NCI-H128 (cell line): Measurements from ENCODE around the gene MDGA2.

Experiments
- DNase-seq: peaks from one replicate; lab custom pipeline; 2025; ENCODE audit not compliant: unreplicated experiment; lab: John Stamatoyannopoulos, UW

Gene MDGA2

DNA sequence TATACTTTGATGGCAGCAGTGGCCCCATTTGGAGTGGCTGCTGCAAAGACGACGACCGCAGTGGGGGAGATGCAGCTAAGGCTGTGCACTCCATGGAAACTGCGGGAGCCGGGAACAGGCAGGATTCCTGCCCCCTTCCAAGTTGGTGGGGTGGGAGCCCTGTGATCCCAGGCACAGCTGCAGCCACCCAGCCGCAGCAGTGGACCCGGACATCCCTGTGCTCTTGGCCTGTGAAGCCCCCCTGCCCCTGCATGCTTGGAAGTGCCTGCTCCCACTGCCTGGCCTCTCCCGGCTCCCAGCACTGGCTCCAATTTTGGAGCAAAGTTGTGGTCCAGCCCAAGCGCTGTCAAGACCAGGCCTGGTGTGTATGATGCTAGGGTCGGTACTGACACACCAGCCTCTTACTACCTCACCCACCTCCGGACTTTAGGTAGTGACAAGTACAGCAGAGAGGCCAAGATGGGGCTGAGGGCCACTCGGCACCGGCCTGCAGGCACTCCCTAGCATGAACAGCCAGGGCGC, 521.1 kb downstream of the MDGA2 start:
- DNase-seq = no peak

DNA sequence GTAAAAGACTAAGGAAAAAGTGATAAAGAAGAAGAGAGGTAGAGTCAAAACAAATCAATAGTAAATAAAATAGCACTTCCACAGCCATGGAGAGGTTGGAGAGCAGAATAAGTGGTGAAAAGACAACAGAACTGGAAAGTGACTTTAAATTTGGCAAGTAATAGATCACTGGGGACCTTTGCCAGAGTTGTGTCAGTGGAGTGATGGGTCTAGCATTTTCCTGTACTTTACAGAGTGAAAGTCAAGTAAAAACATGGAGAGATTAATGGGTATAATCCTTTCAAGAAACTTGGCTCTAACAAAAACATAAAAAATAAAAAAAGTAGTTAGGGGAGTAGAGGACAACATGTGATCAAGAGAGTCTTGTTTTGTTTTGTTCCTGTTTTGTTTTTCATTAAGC, 521.7 kb downstream of the MDGA2 start:
- no peak for DNase-seq

DNA sequence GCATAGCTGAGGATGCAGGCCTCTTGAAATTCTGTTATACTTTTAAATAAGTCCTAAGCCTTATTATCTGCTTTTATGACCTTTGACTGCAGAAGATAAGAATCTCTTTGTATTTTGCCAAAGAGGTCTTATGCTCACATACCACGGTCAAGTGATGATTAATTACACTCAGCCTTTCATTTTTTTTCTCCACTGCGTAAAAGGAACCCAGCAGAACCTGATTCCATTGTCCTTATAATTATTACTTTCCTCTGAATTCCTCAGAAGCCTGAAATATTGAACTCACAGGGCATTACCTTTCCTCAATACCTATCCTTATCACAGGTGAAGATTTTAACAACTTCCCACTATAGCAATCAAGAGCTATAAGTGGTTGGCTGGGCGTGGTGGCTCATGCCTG, 525.1 kb downstream of the MDGA2 start:
- no peak for DNase-seq

DNA sequence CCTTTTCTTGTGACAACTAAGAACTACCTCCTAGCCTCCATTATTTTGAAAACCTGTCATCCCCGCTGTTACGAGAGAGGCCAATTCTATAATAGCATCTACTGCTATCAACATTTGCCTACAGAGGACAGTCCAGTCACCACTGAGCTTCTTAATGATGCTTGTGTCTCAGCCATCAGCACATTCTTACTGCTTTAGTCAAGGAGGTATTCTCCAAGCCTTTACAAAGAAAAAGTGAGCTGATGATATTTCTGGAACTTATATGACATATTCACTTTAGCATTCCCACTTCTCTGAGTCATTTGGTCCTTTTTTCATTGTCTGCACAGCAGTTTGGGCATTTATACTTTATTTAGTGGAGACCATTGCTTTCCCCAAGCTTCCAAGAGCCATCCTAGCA, 526.1 kb downstream of the MDGA2 start:
- no peak for DNase-seq

DNA sequence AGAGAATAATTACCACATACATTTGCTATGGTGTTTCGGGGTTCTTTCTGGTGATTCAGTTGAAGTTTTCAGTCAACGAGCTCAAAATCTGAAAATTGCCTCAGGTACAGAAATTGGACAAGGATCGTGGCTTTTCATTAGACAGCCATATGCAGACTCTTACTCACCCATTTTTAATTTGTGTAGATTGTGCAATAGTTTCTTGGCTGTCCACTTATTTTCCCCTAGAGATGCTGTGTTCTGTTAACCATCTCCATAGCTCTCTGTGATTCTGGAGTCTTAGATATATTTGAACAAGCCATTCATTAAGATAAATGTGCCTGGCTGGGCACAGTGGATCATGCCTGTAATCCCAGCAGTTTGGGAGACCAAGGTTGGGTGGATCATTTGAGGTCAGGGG, 526.7 kb downstream of the MDGA2 start:
- DNase-seq = no peak

DNA sequence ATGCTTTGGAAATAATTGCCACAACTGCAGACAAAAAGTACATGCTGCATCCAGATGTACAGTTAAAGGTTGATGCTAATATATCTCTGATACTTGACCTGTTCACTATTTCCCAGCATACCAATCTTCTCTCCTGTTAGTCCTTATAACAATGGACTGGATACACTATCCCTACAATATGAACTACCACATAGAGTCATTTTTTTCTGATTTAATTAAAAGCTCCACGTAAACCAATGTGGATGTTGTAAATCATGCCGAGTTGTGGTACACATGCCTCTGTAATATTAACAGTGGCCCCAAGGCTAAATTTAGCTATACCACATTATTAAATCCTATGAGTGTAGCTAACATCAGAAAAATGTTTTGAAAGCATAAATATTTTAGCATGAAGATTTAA, 554.8 kb downstream of the MDGA2 start:
- DNase-seq = no peak

DNA sequence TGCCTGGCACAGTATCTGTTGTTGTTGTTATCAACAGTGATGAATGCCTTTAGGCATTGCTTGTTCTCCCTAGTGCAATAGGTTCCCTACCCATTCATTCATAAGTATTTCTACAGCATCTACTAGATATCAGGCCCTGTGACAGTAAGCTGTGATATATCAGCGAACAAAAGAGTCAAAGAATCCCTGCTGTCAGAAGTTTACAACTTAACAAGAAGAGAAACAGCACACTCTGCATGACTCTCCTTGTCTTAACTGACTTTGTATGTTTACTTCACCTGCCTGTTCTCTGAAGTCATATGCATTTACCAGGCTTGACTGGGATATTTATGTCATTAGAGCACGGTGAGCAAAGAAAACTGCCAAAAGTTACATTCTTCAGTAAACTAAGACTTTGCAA, 571.6 kb downstream of the MDGA2 start:
- DNase-seq = no peak

DNA sequence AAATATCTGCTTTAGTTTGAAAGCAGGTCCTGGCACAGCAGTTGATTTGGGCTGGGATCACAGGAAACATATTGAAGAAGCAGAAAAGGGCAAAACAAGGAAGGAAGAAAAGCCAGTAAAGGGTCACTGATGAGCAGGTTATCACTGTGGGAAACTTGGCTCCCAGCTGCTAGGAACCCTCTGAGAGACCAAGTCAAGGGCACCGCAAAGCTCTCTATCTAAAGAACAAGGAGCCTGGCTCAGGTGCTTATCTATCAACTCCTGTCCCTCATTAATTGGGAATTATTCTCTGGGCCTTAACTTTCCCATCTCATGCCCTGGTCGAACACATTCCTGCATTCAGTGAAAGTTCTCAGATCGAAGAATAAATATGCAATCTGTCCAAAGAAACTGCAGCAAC, 572.9 kb downstream of the MDGA2 start:
- DNase-seq = no peak

DNA sequence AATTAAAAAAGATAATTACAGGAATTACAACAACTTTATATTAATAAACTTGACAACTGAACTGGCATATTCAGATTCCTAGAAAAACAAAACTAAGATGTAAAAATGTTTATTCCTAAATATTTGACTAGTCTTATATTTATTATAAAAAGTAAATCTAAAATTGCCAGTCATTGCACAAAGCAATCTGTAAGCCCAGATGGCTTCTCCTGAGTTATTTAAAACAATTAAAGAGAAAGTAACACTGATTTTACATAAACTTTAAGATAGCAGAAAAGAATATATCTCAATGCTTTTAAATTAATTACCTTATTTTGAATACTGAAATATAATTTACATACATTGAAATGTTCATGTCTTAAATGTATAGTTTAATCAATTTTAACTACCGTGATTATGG, 589.7 kb downstream of the MDGA2 start:
- no peak for DNase-seq

DNA sequence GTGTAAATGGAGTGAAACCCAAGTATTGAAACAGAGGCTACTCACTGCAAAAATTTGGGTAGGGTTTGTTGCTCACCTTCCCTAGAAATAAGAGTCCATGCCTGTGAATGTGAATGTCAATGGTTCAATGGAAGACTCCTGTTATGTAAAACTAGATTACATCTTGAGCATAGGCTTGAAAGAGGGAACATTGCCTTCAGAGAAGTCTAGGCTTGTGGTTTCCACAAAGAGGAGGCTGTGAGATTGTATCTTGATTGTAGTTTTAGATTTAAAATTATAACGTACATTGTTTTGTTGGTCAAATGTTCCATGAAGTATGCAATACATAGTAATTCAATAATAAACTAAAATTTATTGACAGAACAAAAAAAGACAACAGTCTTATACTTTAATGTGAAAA, 610.1 kb downstream of the MDGA2 start:
- DNase-seq = no peak

DNA sequence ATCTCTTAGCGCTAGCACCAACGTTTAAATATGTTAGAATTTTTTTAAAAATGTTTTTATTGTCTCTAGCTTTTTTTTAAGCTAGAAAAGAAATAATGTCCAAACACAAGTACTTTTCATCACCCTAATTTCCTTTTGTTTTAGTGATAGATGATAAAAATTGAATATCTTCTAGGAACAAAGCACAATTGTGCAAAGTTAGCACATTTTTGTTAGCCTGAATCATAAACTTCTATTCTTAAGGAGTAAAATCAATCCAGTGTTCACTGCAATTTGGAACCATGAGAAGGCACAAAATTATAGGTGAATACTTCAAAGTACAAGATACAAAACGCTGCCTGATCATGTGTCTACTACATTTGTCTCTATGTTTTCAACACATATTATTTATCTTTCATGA, 615.4 kb downstream of the MDGA2 start:
- DNase-seq = no peak

DNA sequence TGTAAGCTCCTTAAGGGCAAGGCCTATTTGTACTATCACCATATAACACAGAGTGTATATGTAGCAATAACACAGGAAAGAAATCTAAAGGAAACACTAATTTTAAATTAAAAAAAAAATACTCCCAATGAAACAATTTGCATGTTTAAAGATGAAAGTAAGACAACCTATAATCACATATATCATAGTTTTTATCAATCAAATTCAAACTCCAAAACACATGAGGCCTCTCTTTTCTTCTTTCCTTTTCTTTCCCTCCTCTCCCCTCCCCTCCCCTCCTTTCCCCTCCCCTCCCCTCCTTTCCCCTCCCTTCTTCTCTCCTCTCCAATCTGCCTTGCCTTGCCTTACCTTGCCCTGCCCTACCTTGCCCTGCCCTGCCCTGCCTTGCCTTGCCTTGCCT, 618.0 kb downstream of the MDGA2 start:
- no peak for DNase-seq

DNA sequence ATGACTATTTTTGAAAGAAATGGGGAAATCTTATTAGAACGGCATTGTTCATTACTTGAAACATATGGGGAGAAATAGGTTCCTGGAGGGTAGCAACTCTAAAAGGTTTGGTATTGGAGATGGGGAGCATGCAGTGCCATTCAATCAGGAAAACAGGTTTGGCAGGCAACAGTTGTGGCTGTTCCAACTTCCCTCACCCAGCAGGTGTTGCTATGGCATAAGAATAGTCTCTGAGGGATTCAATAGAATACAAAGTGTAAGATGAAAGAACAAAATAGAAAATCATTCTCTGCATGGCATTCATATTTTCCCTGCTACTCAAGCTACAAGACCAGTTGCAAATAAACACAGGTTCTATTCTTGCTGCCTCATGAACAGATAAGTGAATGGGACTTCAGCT, 630.6 kb downstream of the MDGA2 start:
- no peak for DNase-seq

DNA sequence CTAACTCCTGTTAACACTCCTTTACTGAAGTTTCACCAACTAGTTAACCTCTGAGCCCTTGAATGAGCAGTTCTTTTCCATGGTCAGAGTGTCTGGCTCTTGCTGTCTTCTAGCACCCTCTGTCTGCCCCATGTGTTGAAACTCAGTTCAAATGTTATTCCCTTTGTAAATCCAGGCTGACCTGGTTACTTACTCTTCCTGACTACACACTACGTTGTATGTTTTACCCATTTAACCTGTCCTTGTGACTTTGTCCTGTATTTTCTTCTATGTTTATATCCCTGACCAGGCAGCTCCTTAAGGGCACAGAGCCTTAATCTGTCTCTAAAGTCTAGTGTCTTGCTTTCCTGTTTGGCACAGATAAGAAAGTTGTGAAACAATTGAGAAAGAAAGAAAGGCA, 634.9 kb downstream of the MDGA2 start:
- no peak for DNase-seq

DNA sequence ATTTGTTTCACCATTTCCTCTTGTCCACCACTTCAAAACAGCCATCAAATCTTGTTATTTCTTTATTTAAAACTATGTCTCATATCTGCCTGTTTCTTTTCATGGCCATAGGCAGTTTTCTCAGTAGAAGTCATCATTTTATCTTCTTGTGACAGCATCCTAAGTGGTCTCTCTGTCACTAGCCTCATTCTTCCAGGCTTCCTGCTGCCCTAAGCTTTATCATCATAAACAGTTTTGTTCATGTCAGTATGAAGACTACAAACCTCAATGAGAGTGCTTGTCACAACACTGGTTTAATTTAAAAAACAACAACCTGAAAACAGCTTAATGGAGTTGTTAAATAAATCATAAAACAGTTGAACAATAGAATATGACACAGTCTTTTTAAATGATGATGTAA, 636.1 kb downstream of the MDGA2 start:
- DNase-seq = no peak

DNA sequence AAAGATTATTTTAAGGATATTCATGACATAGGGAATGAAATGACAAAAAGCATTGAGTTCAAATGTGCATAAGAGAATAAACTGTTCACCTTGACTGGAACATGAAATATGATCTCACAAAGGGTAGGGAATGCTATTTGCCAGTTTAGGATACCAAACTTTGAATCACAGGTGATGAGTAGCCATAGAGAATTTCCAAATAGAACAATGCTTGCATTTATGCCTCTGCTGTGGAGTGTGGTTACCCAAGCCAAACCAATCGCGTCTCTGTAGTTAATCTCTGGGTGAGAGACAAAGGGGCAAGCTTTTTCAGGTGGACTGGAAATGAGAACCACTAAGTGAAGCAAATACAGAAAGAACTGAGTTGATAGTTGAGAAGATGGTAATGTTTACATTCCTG, 652.7 kb downstream of the MDGA2 start:
- no peak for DNase-seq

DNA sequence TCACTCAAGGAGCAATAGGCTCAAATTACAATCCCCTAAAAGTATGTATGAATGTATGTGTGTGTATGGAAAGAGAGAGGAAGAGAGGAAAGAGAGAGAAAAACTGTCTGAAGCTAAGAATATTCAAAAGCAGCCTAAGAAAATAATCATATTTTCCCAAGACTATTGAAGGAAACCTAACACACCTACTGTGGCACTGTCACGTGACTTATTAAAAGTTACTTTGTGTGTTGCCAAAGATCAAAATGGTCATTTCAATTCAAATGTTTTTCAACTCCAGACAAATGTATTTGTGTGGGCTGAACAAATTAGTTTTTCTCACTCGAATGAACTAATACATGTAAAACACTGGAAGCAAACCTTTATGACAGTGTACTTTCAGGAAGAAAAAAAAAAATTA, 654.9 kb downstream of the MDGA2 start:
- DNase-seq = no peak

DNA sequence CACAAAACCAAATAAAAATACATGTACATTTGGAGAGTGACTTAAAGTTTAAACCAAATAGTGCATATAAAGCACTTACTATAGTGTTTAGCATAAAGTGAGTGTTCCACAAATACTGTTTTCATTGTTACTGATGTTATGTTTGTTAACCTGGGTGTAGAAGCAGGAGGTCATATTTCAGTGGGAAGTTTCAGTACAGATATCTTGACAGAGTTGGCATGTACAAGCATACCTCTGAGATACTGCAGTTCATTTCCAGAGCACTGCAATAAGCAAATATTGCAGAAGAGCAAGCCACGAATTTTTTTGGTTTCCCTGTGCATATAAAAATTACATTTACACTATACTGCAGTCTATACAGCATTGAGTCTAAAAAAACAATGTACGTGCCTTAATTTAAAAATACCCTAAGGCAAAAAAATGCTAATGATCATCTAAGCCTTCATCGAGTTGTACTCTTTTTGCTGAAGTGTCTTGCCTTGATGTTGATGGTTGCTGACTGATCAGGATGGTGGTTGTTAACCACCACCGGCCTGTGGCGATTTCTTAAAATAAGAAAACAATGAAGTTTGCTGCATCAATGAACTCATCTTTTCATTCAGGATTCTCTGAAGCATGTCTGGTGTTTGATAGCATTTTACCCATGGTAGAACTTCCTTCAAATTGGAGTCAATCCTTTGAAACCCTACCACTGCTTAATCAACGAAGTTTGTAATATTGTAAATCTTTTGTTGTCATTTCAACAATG, 662.7 kb downstream of the MDGA2 start:
- no peak for DNase-seq

DNA sequence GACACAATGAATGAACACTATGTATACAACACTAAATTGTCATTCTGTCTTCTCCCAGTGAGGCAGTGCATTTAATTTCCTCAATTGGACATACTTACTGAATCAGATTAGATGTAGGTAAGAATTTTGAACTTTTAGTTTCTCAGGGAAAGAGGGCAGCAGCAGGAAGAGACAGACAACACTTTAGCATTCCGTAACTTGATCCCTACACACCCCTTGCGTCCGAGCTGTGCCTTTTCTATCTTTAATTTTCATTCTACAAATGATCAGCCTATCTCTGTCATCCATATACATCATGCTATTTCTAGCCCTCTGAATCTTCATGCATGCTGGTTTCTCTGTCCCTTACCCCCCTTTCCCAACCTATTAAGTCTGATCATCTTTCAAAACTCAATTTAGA, 665.8 kb downstream of the MDGA2 start:
- DNase-seq = no peak

DNA sequence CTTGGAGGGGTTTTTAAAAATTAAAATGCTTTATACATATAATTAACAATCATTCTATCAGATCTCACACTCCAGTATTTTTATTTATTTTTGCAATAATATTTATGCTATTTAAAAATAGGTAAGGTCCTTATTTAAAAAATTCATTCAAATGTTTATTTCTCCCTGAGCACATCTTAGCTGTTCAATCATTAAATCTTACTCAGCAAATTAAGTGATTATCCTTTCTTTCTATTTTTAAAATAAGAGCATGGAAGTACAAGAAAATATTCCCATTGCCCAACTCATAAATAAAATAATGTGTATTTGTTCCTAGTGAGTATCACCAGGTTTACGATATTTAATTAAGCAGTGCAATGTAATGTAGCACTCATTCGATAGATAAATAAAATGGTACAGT, 666.7 kb downstream of the MDGA2 start:
- no peak for DNase-seq

DNA sequence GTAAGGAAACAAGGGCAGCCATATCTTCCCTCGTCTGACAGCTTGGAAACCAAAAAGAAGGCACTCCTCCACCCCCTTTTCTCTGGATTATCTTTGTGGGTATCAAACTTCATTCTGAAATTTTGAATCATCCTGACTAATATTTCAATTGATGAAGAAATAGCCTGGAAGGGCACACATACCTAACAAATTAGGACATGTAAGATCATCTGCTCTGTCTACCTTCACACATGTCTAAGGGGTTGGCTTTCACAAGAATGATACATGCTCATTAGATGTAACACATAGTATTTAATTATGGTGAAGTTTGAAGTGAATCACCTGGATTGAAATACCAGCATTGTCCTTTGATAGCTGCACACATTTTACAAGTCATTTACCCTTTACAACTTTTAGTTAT, 675.7 kb downstream of the MDGA2 start:
- no peak for DNase-seq

DNA sequence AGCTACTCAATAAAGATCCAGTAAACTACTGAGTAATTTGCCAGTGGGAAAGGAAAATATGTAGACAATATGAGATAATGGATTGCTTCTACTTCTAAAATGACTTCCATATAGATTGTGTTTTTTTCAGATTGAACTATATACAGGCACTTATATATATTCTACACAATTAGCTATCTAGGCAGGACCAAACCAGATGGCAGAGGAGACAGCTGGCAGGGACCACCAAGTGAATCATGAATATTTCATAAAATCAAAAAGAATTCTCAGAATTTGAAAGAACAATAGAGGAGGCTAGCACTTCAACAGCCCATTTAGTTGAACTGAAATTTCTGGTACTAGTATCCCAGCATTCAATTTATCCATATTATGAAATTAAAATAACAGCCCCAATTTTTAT, 685.8 kb downstream of the MDGA2 start:
- DNase-seq = no peak

DNA sequence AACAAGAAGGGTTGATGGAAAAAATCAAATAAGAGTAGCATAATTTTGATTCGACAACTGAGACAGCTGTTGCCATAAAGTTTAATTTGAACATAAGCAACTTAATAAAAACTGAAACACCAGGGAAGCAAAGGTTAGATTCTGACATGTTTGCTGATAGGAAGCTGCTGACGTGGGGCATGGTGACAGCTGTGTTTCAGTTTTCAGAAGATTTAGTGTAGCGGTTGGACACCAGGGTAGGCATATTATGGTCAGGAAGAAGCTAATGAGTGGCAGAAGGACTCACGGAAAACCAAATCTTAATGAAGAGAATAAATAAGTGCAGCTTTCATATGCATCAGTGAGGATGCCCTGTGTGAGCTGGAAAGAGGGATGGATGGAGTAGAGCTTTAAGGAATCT, 687.1 kb downstream of the MDGA2 start:
- no peak for DNase-seq
